ENCODE measurements around the gene GNMT.

GRCh38 chr6:42961020-42961470 lies 491 bp downstream of the GNMT start:
- TF ChIP-seq CTCF (IDR thresholded peaks at IDR 0.05; ENCODE audit: insufficient read depth, low read length), result no peak
- TF ChIP-seq REST (IDR thresholded peaks at IDR 0.05; ENCODE audit: insufficient replicate concordance, low read depth), result no peak
- TF ChIP-seq POLR2AphosphoS5 (IDR thresholded peaks at IDR 0.05; ENCODE audit: low read depth), result no peak
- no peak for TF ChIP-seq SPI1 (IDR thresholded peaks at IDR 0.05; ENCODE audit: borderline replicate concordance, low read depth)
- no peak for TF ChIP-seq GABPA (IDR thresholded peaks at IDR 0.05; ENCODE audit: low read depth)

Measured in HL-60 (cell line).